Stimulated activated CD8-positive, alpha-beta memory T cell treated with anti-CD3 and anti-CD28 coated beads, Interleukin-4, amount 100 ng/mL, for 4 hours (primary cell): ENCODE data around the gene PAQR7.
A peak's percentile ranks its signal among the peaks of the same experiment; 100 is the strongest.

Experiments
- DNase-seq, 2 donors: peaks; one replicate each; pipeline ENCODE4 v3.0.0-alpha.2; 2020; ENCODE audit warnings: low read depth in 2 of 2, low spot score in 1 of 2

PAQR7 gene

GRCh38 chr1:25875154-25875855 is at the start of gene PAQR7:
Gene PAQR7, minus strand, starts transcription at chr1:25875708. Its CDS starts 11,869 bp downstream, at chr1:25863839.
- peak; percentile 22 to 43 for DNase-seq

- no peak for DNase-seq
These were observed 48.9 kb upstream of the PAQR7 start for GRCh38 chr1:25924454-25924853.

GRCh38 chr1:25922971-25923552 is 47.6 kb upstream of the PAQR7 start:
- no peak for DNase-seq

- DNase-seq: no peak
These were observed 46.8 kb upstream of the PAQR7 start for GRCh38 chr1:25922056-25922970.

GRCh38 chr1:25918615-25919014 is 43.1 kb upstream of the PAQR7 start:
- DNase-seq: no peak

- no peak for DNase-seq
These were observed 42.5 kb upstream of the PAQR7 start for GRCh38 chr1:25917996-25918395.

- no peak for DNase-seq
These were observed 41.0 kb upstream of the PAQR7 start for GRCh38 chr1:25916460-25916859.

GRCh38 chr1:25914074-25914995 is 38.8 kb upstream of the PAQR7 start:
- no peak for DNase-seq

- DNase-seq: no peak
These were observed 37.7 kb upstream of the PAQR7 start for GRCh38 chr1:25913206-25913605.

GRCh38 chr1:25912076-25912831 is 36.7 kb upstream of the PAQR7 start:
- DNase-seq: no peak

GRCh38 chr1:25911162-25911561 is 35.7 kb upstream of the PAQR7 start:
- DNase-seq: no peak

- DNase-seq: no peak
These were observed 33.5 kb upstream of the PAQR7 start for GRCh38 chr1:25909040-25909439.

GRCh38 chr1:25908161-25908560 is 32.7 kb upstream of the PAQR7 start:
- DNase-seq: no peak

GRCh38 chr1:25907601-25908000 is 32.1 kb upstream of the PAQR7 start:
- no peak for DNase-seq

GRCh38 chr1:25906644-25907300 is 31.3 kb upstream of the PAQR7 start:
- no peak for DNase-seq

GRCh38 chr1:25905680-25906643 is 30.5 kb upstream of the PAQR7 start, which contains the start of gene STMN1:
Gene STMN1, minus strand, starts transcription at chr1:25906419. Its CDS starts 1,743 bp downstream, at chr1:25904676.
- peak; percentile 75 to 77 for DNase-seq

- DNase-seq: peak; percentile 86 to 91
These were observed 29.6 kb upstream of the PAQR7 start for GRCh38 chr1:25904943-25905679.

- no peak for DNase-seq
These were observed 28.5 kb upstream of the PAQR7 start for GRCh38 chr1:25903986-25904385.
